GM12878 (cell line): Measurements from ENCODE around the gene PSMD13. TPM values are rescaled to one million over a fixed set of nuclear protein-coding genes. Genes with fewer than 3 reads are reported as not detected.

Experiments used
- ATAC-seq: fragments of 200-7000 bp; cut with Tn5 transposase; 3 replicates; pipeline ENCODE4 v1.9.1; 2020; ENCODE audit warnings: mild to moderate bottlenecking, moderate library complexity
- BruUV-seq: library from RNA; stranded (reverse); fragments of 400-500 nt; replicated peaks from 2 replicates; lab custom pipeline; 2021; lab: Mats Ljungman, UMichigan
- CTCF ChIA-PET: fragments of 300-600 bp; sonication (Branson Sonifier 250); formaldehyde crosslinking; extraction: SDS; loops from one replicate; lab custom pipeline; 2021; ENCODE audit warnings: inconsistent platforms; lab: Yijun Ruan, JAX
- POLR2A ChIA-PET: fragments of 350-600 bp; formaldehyde crosslinking; extraction: SDS; loops from one replicate; lab custom pipeline; 2021; ENCODE audit warnings: inconsistent platforms; lab: Charles Lee
- RAD21 ChIA-PET: fragments of 300-600 bp; sonication (Branson Sonifier 250); formaldehyde crosslinking; loops from one replicate; lab custom pipeline; 2023; ENCODE audit warnings: antibody characterized with exemption; ENCODE audit not compliant: unreplicated experiment; lab: Charles Lee
- SMC1A ChIA-PET: fragments of 300-600 bp; sonication (Branson Sonifier 250); formaldehyde crosslinking; loops from one replicate; lab custom pipeline; 2023; ENCODE audit not compliant: unreplicated experiment, uncharacterized antibody; lab: Charles Lee
- DNase-seq: peaks from one replicate; pipeline ENCODE4 v3.0.0-alpha.2; 2011; ENCODE audit warnings: low read depth, low spot score
- FAIRE-seq: peaks from 3 replicates; lab custom pipeline; 2011; peaks lifted over from hg19 to GRCh38; lab: Jason Lieb, UNC
- H2AFZ ChIP-seq: 2 replicates; pipeline ENCODE4 v1.6.0; 2011; ENCODE audit warnings: low read depth, low read length, control low read depth; ENCODE audit not compliant: control insufficient read depth
- H3K27ac ChIP-seq: 2 replicates; pipeline ENCODE4 v1.5.1; 2011; ENCODE audit warnings: control low read depth; ENCODE audit not compliant: control insufficient read depth, insufficient read depth
- H3K27me3 ChIP-seq, 2 experiments: replicated peaks in 1 of 2; 2 replicates each; pipeline versions ENCODE4 v1.6.0 to v1.6.1; 2011; ENCODE audit warnings: low read length in 1 of 2; ENCODE audit not compliant: control insufficient read depth in 2 of 2, insufficient read depth in 2 of 2
- H3K36me3 ChIP-seq, 2 experiments: 2 replicates each; pipeline ENCODE4 v1.5.1; 2011; ENCODE audit warnings: low read length in 1 of 2; ENCODE audit not compliant: control insufficient read depth in 2 of 2, insufficient read depth in 2 of 2
- H3K4me1 ChIP-seq: 2 replicates; pipeline ENCODE4 v1.6.1; 2011; ENCODE audit warnings: mild to moderate bottlenecking, low read length, moderate library complexity, mixed read lengths; ENCODE audit not compliant: control insufficient read depth, insufficient read depth
- H3K4me2 ChIP-seq: 2 replicates; pipeline ENCODE4 v1.6.0; 2011; ENCODE audit warnings: control low read depth; ENCODE audit not compliant: control insufficient read depth, insufficient read depth
- H3K4me3 ChIP-seq: fragments of 200-600 bp; sonication (generic); 2 replicates; pipeline ENCODE4 v1.5.1; 2016
- H3K79me2 ChIP-seq: 2 replicates; pipeline ENCODE4 v1.6.0; 2011; ENCODE audit warnings: low read length; ENCODE audit not compliant: control insufficient read depth, insufficient read depth
- H3K9ac ChIP-seq: 2 replicates; pipeline ENCODE4 v1.8.0; 2011; ENCODE audit warnings: low read length, control low read depth, mixed read lengths; ENCODE audit not compliant: control insufficient read depth, insufficient read depth
- H3K9me3 ChIP-seq: replicated peaks from 3 replicates; pipeline ENCODE4 v1.5.1; 2011; ENCODE audit warnings: mild to moderate bottlenecking, low read length; ENCODE audit not compliant: control insufficient read depth, insufficient read depth
- H4K20me1 ChIP-seq: 2 replicates; pipeline ENCODE4 v1.6.0; 2011; ENCODE audit not compliant: control insufficient read depth, insufficient read depth
- CREM ChIP-seq: IDR thresholded peaks from 2 replicates; pipeline ENCODE4 v1.6.1; 2014; ENCODE audit warnings: antibody characterized with exemption, low read depth
- FOXK2 ChIP-seq: fragments of 450-650 bp; IDR thresholded peaks from 2 replicates; pipeline ENCODE4 v1.6.1; 2017; ENCODE audit warnings: mild to moderate bottlenecking, moderate library complexity
- MTA2 ChIP-seq: fragments of 450-650 bp; IDR thresholded peaks from 2 replicates; pipeline ENCODE4 v1.6.1; 2016; ENCODE audit warnings: low read depth, mild to moderate bottlenecking, moderate library complexity
- POLR2A ChIP-seq: IDR thresholded peaks from 2 replicates; pipeline ENCODE4 v1.6.1; 2011; ENCODE audit warnings: low read depth, mild to moderate bottlenecking, low read length
- RAD51 ChIP-seq: fragments of 450-650 bp; IDR thresholded peaks from 2 replicates; pipeline ENCODE4 v1.6.1; 2016; ENCODE audit warnings: moderate library complexity, mild to moderate bottlenecking, inconsistent platforms
- TAF1 ChIP-seq: IDR thresholded peaks from 2 replicates; pipeline ENCODE4 v1.6.1; 2011; ENCODE audit warnings: mild to moderate bottlenecking, low read depth, low read length, borderline replicate concordance
- YY1 ChIP-seq: IDR thresholded peaks from 2 replicates; pipeline ENCODE4 v1.6.1; 2011; ENCODE audit warnings: low read depth, mild to moderate bottlenecking, low read length
- WGBS: methylation state at CpG from one replicate; pipeline ENCODE4 v1.1.6; 2016; ENCODE audit warnings: low lambda C conversion rate; ENCODE audit not compliant: insufficient replicate concordance, insufficient coverage; ENCODE audit errors: missing lambda C conversion rate; 5-methylcytosine and 5-hydroxymethylcytosine counted together
- in situ Hi-C: fragments of 300-500 bp; cut with MboI; formaldehyde crosslinking; loops from 9 replicates; pipeline ENCODE4 v1.14.3; 2018; ENCODE audit warnings: mixed read lengths
- intact Hi-C: fragments of 100-400 bp; cut with micrococcal nuclease; formaldehyde crosslinking; loops from one replicate; pipeline ENCODE4 v1.14.2; 2022; ENCODE audit not compliant: unreplicated experiment
- polyA plus RNA-seq, 11 experiments: library from polyadenylated mRNA; depleted of rRNA in 4 of 11; unstranded in 6 of 11; stranded (reverse) in 5 of 11; fragments of >200 nt; fragmentation: Nextera tagmentation in 4 of 11; fragmentation: Illumina TruSeq in 1 of 11; extraction: Ambion mirVana in 4 of 11; extraction: Trizol in 1 of 11; gene quantifications; 1 replicate in 1 of 11; 2 replicates in 10 of 11; pipeline versions ENCODE4 v1.2.1 to v1.2.3, GENCODE V29; 2011 to 2016; ENCODE audit warnings: inconsistent platforms in 2 of 11, missing spikeins in 2 of 11, low read depth in 1 of 11
- total RNA-seq, 4 experiments: library from RNA; depleted of rRNA in 3 of 4; stranded (reverse); fragments of >200 nt in 3 of 4; fragmentation: Illumina TruSeq in 1 of 4; extraction: Trizol in 1 of 4; gene quantifications; 2 replicates each; pipeline versions ENCODE4 v1.2.1 to v1.2.3, GENCODE V29; 2013 to 2021

Gene PSMD13
- total and polyA plus RNA-seq, 10 of the 15 experiments (the other 5 are each of a cell fraction or from before 2014, with no cell fraction given) = 141 to 303 (median 177) TPM

DNA sequence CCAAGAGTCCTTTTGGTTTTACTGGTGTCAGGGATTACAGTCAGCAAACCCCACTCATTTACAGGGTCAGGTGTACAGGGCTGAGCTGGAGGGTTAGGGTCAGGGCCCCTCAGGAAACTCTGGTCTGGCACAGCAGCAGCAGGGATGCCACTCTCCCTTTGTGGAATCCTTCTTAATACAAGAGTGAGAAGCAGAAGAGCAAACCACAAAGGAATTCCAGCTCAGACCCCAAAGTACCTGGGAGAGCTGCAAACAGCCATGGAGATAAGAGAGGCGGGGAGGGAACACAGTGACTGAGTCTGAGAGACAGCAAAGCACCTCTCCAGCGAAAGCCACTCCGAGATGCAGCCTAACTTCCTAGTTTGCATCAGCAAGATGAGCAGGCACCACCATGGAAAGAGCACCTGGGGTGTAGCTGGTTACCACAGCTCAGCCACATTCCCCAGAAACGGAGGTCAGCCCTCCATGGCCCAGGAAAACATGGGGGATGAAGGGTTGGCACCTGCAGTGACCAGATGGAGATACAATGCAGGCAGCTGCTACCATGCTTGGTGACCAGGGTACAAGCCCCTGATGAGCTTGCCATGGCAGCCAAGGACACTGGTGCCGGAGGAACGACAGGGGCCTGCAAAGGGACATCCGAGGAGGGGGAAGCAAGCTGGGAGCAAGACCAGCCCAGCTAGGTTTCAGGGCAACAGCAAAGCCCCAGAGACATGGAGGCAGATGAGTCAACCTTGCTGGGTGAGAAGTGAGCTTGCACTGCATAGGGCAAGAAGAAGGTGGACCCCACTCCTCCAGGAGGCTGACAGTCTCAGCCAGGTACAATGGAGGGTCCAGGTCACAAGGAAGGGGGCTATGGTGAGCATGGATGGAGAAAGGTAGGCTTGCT is 33.5 kb upstream of the PSMD13 start:
- FAIRE-seq (no peak), ATAC-seq (no peak), DNase-seq (no peak)
- Histone ChIP-seq H3K36me3 (peaks cover 4 to 21% of the 10 kb centered on the region in 2 experiments), H3K4me1 (peaks cover 12% of the 10 kb centered on the region), H3K27ac (no peak overlapping the region), H3K27me3 (no peaks in the 10 kb centered on the region), H3K79me2 (peaks cover 32% of the 10 kb centered on the region), H4K20me1 (peaks cover 11% of the 10 kb centered on the region), H3K9ac (no peak overlapping the region), H2AFZ (no peak overlapping the region), H3K4me2 (no peak overlapping the region), H3K4me3 (no peak overlapping the region), H3K9me3 (no peaks in the 10 kb centered on the region)
- ChIA-PET CTCF (interaction anchor here (1.3 kb wide), 1 partner anchor 54 kb away, joined by 3 read pairs; no protein-coding TSS in a partner anchor), RAD21 (no interaction called here), POLR2A (interaction anchor here (1.2 to 2.2 kb wide), 2 partner anchors 13 to 34 kb away, joined by 3 to 6 read pairs; no protein-coding TSS in a partner anchor), SMC1A (no interaction called here)
- intact Hi-C loops = loop anchor here (10.0 kb wide), 1 partner anchor 242 kb away; the partner anchor contains the start of gene ANO9
- TF ChIP-seq RAD51 = no peak
- no peak for TF ChIP-seq TAF1
- no peak for TF ChIP-seq YY1
- TF ChIP-seq MTA2 = no peak
- TF ChIP-seq CREM = no peak
- peak; percentile 39; the same call in 1 of the 2 replicates for TF ChIP-seq POLR2A
- TF ChIP-seq FOXK2 = no peak
- in situ Hi-C loops = loop anchor here (10.0 kb wide), 1 partner anchor 162 kb away; the partner anchor contains the start of gene B4GALNT4
- no TSS peak for BruUV-seq
- 78% methylated on average over 7 of the region's 7 CpGs for WGBS
